Endometrium (tissue), 2 donors: ENCODE measurements around the gene CNNM2.
A peak's percentile ranks its signal among the peaks of the same experiment; 100 is the strongest.

Experiments used
- FAIRE-seq: peaks from 2 replicates; lab custom pipeline; 2012; peaks lifted over from hg19 to GRCh38; lab: Jason Lieb, UNC
- donor health status: control.
- donor health status: control.

Gene CNNM2

DNA sequence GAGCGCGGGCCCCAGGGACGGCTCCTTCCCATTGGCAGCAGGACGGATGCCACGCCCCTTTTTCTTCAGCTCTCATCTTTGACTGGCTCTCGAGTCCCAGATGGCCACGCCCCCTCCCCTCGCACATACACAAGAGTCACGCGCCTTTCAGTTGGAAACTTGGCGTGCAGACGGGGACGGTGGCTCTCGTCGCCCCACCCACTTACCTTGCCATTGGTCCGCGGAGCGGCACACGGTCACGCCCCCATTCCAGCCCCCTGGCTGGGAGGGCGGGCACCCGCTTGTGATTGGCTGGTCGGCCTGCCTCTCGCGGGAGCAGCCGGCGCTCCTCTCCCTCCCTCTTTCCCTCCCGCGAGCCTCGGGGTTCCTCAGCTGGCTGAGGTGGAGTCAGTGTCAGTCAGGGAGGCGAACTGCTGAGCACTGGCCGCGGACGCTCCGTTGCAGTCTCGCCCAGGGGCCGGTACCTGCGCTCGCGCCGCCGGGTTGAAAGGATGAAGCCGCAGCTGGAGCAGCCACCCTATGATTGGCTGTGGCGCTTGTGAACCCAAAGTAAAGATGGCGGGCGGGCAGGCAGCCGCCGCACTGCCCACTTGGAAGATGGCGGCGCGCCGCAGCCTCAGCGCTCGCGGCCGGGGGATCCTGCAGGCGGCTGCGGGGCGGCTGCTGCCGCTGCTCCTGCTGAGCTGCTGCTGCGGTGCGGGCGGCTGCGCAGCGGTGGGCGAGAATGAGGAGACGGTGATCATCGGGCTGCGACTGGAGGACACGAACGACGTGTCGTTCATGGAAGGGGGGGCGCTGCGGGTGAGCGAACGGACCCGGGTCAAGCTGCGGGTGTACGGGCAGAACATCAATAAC, at the start of gene CNNM2:
TSS of gene CNNM2 (plus strand) at position 333 of the 855 bp plus-strand sequence. CDS start at position 520, 187 bp downstream.
- peak; percentile 97 for FAIRE-seq

DNA sequence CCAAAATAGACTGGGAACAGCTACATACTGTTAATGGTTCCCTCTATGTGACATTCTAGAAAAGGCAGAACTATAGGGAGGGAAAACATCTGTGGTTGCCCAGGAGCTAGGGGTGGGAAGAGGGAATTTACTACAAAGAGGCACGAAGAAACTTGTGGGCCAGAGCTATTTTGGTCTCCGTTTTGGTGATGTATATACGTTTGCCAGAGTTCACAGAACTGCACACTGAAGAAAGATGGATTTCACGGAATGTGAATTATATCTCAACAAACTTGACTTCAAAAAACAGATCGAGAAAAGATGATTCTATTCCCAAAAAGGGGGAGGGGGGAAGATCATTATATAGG, 49.2 kb upstream of the CNNM2 start:
- FAIRE-seq: no peak

DNA sequence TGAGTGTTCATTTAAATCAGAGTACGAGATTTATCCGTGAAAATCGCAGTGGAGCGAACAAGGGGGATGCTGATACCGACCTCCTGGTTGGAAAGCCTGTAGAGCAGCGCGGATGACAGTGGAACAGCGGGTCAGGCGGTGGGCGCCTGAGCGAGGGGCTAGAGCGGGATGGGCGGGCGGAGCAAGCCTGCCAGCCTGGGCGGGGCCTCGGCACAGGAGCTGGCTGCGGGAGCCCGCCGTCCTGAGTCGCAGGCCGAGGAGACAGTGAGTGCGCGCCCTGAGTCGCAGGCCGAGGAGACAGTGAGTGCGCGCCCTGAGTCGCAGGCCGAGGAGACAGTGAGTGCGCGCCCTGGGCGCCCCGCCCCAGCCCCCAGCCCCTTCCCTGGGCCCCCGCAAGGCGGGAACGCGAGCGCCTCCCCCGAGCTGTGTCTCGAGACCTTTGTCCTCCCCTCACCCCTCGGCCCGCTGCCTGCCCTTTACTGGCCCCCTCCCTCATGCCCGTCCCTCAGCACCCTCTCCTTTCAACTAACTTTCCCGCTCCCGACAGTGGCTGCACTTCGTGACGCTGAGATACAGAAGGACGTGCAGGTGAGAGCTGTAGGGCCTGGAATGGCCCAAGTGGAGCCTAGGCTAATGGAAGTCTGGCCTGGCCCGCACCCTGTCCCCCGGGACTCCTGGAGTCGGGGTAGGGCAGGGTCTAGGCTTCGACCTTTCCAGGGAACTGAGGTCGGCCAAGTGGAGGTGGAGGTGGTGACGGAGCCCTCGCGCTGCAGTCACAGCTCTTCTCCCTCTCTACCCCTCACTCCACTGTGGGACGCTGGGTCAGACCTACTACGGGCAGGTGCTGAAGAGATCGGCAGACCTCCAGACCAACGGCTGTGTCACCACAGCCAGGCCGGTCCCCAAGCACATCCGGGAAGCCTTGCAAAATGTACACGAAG, 48.6 kb upstream of the CNNM2 start, which contains the start of gene AS3MT:
TSS of gene AS3MT (plus strand) at position 213 of the 941 bp plus-strand sequence. CDS start at position 336, 123 bp downstream.
- FAIRE-seq: no peak

DNA sequence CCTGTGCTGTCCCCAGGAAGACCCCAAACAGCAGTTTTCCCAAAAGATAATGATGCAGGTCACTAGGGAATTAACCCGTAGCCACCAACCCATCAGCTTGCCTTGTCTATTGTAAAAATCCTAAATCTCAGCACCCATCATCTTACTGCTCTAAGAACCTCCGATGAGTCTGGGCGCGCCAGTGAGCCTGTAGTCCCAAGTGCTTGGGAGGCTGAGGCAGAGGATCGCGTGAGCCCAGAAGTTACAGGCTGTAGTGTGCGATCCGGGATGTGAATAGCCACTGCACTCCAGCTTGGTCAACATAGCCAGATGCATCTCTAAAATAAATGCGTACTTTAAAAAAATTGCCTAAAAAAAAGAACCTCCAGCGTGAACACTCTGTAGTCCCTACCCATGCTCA, 47.9 kb upstream of the CNNM2 start:
- FAIRE-seq: no peak

DNA sequence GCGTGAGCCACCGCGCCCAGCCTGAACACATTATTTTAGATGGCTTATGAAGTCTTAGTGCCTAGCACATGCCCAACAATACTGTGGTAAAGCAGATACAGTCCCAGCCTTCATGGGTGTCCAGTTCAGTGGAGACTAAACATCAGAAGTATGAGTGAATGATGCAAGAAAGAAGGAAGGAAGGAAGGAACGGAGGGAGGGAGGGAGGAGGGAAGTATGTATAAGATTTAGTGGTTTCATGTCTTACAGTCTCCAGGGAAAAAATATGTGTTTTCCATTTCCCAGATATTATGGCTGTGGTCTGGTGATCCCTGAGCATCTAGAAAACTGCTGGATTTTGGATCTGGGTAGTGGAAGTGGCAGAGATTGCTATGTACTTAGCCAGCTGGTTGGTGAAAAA, 45.9 kb upstream of the CNNM2 start:
- no peak for FAIRE-seq

DNA sequence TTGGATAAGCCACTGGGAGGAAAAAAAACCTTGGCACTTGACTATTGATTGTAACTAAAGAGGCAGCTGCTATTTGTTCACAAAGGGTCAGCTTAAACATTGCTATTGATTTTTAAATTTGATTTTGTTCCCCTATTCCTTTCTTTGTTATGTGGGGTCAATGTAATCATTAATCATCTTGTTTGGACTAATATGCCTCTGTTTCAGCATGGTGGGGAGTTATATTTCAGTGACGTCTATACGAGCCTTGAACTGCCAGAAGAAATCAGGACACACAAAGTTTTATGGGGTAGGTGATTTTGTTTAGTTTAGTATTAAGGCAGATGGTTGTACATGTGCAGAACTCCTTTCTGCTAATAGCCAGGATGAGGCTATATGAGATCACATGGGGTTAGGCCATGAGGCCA, 41.3 kb upstream of the CNNM2 start:
- FAIRE-seq: no peak

DNA sequence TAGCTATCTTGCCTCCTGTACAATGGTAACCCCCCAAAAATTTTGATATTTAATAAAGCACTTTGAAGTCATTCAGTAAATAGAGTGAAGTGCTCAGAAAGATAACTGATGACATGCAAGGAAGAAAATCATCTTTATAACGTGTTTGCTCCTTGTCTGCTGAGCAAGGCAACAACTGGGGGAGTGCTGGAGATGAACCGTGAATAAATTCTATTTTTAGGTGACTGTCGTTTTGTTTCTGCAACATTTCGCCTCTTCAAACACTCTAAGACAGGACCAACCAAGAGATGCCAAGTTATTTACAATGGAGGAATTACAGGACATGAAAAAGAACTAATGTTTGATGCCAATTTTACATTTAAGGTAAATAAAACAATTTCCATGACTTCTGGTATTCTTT, 39.5 kb upstream of the CNNM2 start:
- FAIRE-seq: no peak

DNA sequence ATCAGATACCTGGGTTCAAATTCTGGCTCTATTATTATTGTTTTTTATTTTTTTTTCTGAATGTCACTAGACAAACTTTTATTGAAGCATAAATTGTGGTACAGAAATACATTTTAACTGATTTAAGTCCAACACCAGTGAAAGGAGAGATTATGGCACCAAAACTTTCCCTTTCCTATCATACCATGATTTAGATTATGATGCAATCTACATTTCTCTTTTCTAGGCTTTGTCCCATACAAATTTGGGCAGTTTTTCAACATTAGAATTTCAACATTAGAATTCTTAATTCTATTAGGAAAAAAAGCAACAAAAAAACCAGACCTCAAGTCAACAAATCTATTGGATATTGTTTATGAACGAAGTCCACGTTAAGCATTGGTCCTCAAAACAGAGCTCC, 37.8 kb upstream of the CNNM2 start:
- no peak for FAIRE-seq

DNA sequence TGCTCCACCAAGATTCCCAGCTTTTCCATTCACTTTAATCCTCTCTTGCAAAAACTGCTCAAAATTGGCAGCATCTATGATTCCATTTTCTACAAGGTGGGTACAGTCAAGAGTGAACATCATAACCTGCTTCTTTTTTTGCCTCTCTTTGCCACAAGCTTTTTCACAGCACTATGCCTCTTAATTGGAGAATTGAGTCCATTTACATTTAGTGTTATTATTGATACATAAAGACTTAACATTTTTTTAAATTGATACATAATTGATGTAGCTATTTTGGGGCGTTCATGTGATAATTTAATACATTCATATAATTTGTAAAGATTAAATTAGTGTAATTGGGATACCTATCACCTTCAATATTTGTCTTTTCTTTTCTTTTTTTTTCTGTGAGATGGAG, 30.0 kb upstream of the CNNM2 start:
- FAIRE-seq: no peak

DNA sequence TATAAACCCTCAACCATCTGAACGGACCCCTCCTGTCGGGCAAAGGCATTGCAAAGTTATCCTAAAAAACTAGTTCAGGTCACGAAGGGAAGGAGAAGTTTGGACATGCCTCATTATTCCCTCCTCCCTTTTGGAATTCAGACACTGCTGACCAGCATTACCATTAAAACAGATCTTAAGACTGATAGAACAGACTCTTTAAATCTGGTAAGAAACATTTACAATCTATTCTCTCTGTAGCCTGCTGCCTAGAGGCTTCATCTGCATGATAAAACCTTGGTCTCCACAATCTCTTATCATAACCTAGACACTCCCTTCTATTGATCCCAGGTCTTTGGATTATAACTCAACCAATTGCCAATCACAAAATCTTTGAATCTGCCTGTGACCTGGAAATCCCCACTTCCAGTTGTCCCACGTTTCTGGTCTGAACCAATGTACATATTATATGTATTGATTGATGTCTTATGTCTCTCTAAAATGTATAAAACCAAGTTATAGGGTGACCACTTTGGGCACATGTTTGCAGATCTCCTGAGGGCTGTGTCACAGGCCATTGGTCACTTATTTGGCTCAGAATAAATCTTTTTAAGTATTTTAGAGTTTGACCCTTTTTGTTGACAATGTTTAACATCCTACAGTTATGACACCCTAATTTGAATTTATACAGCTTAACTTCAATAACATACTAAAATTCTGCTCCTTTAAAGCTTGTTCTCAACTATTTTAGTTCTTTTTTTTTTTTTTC, 23.5 kb upstream of the CNNM2 start:
- no peak for FAIRE-seq

DNA sequence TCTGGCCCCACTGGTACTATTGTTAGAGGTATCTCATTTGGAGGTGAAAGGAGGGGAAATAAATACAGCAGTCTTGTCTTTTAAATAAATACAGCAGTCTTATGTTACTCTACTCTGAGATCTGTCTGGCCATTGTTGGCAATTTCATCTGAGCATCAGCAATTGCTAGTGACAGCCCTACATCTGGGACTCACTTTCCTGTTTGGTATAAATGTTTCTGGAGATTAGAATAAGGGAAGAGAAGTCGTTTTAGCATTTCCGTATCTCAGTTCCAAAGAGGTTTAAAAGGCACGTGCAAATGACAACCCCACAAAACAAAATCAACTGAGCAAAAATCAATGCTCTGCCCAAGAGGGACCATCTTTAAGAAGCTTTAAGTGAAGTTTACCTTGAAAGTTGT, 18.1 kb upstream of the CNNM2 start:
- no peak for FAIRE-seq

DNA sequence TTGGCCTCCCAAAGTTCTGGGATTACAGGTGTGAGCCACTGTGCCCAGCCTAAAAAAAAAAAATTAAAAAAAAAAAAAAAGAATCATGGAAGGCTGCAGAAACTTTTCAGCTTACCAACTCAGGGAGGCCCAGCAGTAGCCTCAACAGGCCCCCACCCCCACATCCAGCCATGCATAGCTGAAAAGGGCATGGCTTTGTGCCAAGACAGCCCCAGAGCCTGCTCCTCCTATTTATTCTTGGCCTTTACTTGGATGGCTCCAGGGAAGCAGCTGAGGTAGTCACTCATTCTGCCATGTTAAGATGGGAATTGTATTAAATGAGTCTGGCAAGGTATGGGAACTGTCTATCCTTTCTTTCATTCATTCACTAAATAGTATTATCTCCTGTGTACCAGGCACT, 13.7 kb upstream of the CNNM2 start:
- no peak for FAIRE-seq

DNA sequence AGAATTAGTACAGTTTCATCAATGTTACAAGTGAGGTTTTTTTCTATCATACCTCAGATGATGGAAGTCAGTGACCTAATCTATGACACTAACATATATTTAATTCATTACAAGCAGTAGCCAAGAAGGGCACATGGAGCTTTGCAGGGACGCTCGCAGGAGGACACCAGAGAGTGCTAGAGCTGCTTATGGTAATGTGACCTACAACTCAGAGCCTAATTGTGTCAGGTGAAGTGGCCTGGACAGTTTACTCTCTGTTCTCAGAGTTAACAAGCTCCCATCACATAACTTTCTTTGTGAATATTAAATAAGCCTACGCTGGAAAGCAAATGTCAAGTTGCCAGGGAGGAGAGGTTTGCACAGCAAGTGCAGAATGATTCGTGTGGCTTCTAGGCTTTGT, 11.6 kb upstream of the CNNM2 start:
- FAIRE-seq: no peak

DNA sequence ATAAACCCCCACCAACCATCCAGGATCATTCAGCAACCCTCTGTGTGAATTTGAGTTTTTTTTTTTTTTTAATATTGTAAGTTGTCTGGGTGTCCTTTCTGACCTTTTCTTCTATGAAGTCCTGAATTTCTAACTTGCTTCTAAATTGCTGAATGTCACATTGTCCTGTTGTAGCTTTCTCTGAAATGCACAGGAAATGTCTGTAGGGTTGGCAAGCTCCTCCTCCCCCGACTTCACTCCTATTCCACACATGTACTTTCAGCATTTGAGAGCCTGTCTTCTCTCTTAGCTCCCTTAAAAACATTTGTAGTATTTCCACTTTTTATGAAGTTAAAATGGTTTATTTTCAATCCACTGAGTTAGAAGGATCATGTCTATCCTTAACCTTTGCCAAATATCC, 3.3 kb upstream of the CNNM2 start:
- FAIRE-seq: no peak

DNA sequence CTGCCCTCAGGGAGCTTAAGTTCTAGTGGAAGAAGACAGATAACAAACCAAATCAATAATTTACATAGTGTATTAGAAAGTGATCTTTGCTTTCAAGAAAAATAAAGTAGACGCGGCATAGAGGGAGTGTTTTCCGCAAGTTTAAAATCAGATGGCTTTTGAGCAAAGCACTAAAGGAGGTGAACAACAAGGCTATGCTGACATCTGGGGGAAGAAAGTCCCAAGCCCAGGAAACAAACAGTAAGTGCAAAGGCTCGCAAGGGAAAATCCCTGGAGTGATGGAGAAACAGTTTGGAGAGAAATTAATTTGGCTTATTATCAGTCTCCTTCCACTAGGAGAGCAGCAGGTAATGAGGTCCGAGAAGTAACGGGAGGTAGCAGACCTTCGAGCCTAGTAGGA, 1.9 kb upstream of the CNNM2 start:
- FAIRE-seq: no peak

DNA sequence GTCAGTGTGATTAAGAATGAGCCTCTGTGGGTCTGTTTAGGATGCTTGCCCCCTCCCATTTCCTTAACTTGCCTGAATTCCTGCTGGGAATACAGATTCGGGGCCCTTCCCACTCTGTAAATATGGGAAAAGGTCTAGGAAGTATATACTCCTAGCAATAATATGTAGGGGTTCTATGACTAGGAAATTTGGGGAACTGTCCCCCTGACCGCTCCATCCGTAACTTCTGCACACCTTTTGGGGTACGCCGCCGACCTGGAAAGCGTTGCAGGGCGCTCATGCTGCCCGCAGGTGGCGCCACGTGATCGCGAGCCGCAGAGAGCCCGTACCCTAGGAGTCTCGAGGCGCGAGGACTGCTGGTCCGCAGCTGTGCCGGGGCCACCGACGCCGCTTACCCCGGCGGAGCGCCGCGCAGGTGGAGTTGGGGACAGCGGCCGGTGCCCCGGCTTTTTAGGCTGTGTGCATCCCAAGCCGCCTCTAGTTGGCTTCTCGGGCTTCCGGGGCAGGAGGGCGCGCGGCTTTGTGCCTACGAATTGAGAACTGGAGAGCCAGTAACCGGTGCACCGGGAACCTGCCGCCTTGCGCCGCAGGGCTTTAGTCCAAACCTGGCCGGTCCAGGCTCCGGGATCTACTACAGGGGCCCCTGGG, 656 bp upstream of the CNNM2 start:
- FAIRE-seq: no peak

DNA sequence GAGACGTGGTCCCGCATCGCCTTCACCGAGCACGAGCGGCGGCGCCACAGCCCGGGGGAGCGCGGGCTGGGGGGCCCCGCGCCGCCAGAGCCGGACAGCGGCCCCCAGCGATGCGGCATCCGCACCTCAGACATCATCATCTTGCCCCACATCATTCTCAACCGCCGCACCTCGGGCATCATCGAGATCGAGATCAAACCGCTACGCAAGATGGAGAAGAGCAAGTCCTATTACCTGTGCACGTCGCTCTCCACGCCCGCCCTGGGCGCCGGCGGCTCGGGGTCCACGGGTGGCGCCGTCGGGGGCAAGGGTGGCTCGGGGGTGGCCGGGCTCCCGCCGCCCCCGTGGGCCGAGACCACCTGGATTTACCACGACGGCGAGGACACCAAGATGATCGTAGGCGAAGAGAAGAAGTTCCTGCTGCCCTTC, 737 bp downstream of the CNNM2 start:
- FAIRE-seq: no peak

DNA sequence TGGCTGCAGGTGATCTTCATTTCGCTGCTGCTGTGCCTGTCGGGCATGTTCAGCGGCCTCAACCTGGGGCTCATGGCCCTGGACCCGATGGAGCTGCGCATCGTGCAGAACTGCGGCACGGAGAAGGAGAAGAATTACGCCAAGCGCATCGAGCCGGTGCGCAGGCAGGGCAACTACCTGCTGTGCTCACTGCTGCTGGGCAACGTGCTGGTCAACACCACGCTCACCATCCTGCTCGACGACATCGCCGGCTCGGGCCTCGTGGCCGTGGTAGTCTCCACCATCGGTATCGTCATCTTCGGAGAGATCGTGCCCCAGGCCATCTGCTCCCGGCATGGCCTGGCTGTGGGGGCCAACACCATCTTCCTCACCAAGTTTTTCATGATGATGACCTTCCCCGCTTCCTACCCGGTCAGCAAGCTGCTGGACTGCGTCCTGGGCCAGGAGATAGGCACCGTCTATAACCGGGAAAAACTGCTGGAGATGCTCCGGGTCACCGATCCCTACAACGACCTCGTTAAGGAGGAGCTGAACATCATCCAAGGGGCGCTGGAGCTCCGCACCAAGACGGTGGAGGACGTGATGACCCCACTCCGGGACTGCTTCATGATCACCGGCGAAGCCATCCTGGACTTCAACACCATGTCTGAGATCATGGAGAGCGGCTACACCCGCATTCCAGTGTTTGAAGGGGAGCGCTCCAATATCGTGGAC, 1.3 kb downstream of the CNNM2 start:
- no peak for FAIRE-seq

DNA sequence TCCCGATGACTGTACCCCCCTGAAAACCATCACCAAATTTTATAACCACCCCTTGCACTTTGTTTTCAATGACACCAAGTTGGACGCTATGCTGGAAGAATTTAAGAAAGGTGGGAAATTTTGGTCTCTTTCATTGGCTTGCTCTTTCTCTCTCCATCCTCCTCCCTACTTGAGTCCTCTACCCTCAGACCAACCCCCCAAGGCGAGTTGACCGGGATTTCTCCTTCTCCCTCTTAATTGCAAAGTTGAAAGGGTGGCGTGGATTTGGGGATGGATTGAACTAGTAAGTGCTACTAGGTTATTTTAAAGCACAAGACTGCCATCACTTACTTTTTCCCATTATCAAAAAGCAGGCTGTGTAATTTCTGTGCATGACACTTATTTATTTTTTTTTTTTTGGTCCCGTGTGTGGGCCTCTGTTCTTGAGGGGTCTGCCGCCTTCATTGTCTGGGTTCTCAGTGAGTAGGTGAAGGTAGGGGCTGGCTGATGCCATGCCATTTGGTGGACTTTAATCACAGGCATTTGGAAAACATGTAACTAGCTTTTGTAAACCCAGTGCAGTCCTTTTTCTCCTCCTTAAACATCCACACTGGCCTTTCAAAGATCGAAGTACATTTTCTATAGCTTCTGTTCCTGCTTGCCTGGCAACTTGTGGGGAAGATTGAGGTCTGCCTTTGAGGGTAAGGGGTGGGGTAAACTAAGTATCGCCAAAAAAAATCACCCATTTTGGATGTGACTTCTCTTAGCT, 2.1 kb downstream of the CNNM2 start:
- no peak for FAIRE-seq

DNA sequence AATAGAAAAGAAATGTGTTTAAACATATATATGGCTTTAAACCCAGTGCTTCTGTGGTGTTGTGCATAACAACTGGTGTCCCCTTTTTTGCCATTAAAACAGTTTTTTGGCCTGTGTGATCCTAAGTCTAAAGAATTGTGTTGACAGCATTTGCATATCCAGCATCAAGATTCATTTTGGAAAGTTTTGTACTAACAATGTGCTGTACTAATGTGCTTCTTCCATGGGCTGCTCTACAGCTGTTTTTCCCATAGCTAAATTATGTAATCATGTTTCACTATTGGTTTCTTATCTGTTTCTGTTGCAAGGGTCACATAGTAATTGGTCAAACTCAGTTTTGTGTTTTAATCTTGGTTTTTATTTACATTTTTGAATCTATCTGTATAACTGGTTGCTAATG, 5.5 kb downstream of the CNNM2 start:
- no peak for FAIRE-seq
